HT-29 (cell line): ENCODE results near the gene GRAMD4. TPM values are rescaled to one million over a fixed set of nuclear protein-coding genes. Genes with fewer than 3 reads are reported as not detected.

Source experiments
- DNase-seq: peaks from one replicate; pipeline ENCODE4 v3.0.0-alpha.2; 2015; ENCODE audit warnings: low spot score
- total RNA-seq: library from RNA; depleted of rRNA; stranded (reverse); fragments of >200 nt; shearing (Covaris generic); gene quantifications from 2 replicates; pipeline ENCODE4 v1.2.3, GENCODE V29; 2014

GRAMD4 gene
- total RNA-seq, 1 experiment from 2014 or later: 22.5 TPM

GRCh38 chr22:46655861-46656608 is 35.8 kb downstream of the GRAMD4 start:
- no peak for DNase-seq

DNA sequence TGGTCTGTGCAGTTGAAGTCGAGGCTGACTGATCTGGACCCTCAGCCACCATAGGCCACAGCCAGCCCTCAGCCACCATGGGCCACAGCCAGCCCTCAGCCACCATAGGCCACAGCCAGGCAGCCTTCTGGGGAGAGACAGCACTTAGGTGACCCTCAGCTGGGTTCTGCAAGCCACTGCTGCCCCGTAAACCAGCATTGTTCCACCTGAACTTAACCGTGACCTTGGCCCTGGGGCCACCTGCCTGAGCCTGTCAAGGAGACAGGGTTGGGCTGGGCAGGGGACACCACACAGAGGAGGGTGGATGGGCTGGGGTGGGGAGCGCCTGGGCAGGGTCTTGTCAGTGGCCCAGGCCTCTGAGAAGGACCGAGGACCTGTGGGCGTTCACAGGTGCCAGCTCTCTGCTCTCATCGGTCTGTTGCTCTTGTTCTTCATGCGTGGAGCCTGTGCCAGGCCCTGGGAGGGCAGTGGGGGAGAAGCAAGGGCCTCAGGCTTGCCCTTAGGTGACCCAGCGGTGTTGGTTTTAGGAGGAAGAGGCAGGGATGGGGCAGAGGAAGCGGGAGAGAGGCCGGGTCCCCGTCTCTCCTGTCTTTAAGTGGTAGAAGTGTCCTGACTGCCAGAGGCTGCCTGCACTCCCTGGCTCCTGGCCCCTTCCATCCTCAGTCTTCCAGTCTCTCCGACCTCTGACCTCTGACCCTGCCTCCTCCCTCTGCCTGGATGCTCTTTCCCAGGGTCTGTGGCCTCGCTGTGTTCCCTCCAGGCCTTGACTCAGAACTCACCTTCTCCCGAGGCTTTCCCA is 36.9 kb downstream of the GRAMD4 start:
- no peak for DNase-seq

- DNase-seq: no peak
Measured at GRCh38 chr22:46657655-46657953, 37.4 kb downstream of the GRAMD4 start.

GRCh38 chr22:46657996-46658947 is 38.1 kb downstream of the GRAMD4 start:
- no peak for DNase-seq

- no peak for DNase-seq
Measured at GRCh38 chr22:46659059-46659790, 39.0 kb downstream of the GRAMD4 start.

DNA sequence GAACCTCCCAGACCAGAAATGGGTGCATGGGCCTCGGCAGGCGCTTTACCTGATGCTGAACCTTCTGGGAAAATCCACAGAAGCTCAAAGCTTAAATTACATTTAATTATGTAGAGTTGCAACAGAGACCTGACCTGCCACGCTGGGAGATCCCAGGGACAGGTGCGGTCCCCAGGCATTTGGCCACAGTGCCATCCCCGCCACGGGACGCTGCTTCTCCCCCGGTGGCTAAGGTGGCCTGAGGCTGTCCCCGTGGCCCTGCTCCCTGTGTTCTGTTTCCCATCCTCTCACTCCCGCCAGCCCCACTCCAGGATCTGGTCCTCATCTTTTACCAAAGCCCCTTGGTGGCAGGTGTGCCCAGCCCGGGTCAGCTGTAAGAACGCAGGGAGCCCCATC is 39.6 kb downstream of the GRAMD4 start:
- no peak for DNase-seq

- DNase-seq: peak; percentile 74
Measured at GRCh38 chr22:46660604-46661201, 40.5 kb downstream of the GRAMD4 start.

- peak; percentile 57 for DNase-seq
Measured at GRCh38 chr22:46661221-46661851, 41.1 kb downstream of the GRAMD4 start.

DNA sequence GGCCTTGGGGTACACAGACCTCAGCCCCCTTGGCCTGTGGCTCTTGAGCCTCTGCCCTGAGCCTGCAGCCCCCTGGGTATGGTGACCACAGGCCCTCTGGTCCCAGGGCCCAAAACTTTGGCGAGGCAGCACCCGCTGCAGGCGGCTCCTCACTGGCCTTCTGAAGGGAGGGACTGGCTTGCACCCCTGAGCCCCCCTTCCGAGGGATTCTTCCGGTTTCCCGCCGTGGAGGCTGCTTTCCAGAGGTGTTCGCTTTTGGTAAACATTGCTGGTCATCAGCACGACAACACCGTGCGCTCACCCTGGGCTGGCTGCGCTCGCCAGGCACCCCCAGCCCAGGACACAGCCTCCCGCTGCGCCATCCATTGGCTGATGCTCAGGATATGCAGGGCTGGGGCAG is 42.0 kb downstream of the GRAMD4 start:
- DNase-seq: no peak

- no peak for DNase-seq
Measured at GRCh38 chr22:46663001-46663400, 42.8 kb downstream of the GRAMD4 start.

GRCh38 chr22:46663436-46664100 is 43.4 kb downstream of the GRAMD4 start:
- no peak for DNase-seq

- no peak for DNase-seq
Measured at GRCh38 chr22:46664301-46664855, 44.2 kb downstream of the GRAMD4 start.

DNA sequence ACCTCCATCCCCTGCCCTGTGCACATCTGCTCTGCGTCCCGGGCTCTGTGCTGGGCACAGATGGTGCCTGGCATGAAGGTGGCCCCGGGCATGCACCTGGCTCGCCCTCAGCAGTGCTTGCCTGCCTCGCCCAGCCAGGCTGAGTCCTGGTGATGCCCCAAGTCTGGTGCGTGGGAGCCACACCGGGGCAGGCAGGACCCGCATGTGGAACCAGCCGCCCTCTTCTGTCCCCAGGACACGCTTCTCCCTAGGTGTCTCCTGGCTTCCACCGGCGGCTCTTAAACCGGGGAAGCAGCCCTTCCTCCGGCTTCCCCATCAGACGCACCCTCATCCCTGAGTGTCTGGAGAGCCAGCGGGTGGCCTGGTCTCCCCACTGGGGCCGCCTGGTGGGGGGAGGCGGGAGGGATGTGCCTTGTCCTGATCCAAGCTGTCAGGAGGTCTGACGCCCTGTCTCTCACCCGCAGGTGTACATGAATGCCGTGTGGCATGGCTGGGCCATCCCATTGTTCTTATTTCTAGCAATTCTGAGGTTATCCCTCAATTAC is 45.0 kb downstream of the GRAMD4 start:
- DNase-seq: no peak

DNA sequence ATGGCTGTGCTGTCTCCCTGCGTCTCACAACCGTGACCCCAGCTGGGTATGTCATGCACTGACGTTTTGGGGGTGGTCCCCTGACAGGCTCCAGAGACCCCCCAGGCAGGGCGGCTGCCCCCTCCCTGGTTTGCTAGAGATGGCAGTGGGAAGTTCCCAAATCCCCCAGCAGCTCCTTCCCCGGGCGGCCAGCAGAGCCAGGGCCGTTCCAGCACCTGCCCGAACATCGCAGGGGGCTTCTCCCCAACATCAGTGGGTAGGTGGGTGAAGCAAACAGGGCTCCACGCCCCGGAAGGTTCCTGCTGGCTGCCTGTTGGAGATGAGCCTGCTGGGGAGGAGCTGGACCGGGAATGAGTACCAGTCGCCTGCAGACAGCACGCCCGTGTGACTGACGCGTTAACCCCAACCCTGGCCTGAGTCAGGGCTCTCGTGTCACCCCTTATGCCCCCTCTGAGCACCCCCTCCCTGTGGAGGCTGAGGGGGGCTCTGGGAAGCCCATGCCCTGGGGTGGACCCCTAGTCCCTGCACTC is 45.6 kb downstream of the GRAMD4 start:
- no peak for DNase-seq

GRCh38 chr22:46666577-46667244 is 46.5 kb downstream of the GRAMD4 start:
- no peak for DNase-seq

- DNase-seq: no peak
Measured at GRCh38 chr22:46667245-46667623, 47.0 kb downstream of the GRAMD4 start.

DNA sequence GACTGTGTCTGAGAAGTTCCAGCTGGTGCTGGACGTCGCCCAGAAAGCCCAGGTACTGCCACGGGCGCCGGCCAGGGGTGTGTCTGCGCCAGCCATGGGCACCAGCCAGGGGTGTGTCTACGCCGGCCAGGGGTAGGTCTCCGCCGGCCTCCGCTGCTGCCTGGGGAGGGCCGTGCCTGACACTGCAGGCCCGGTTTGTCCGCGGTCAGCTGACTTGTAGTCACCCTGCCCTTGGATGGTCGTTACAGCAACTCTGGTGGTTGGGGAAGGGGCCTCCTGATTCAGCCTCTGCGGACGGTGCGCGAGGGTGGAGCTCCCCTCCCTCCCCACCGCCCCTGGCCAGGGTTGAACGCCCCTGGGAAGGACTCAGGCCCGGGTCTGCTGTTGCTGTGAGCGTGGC is 47.9 kb downstream of the GRAMD4 start:
- no peak for DNase-seq

- no peak for DNase-seq
Measured at GRCh38 chr22:46669201-46669600, 49.0 kb downstream of the GRAMD4 start.
